ENCODE results near the gene GSK3A.

Gene GSK3A

GRCh38 chr19:42255766-42256745 lies 13.7 kb upstream of the GSK3A start:
- TF ChIP-seq ZFP30 (CRISPR knock-in tag; IDR thresholded peaks at IDR 0.05) (no peak), ARNTL (CRISPR knock-in tag; IDR thresholded peaks at IDR 0.05; ENCODE audit: borderline replicate concordance, low read depth) (no peak), OSR1 (CRISPR knock-in tag; IDR thresholded peaks at IDR 0.05) (no peak), PATZ1 (CRISPR knock-in tag; IDR thresholded peaks at IDR 0.05; ENCODE audit: borderline replicate concordance) (peak; percentile 41; the same call in 1 of the 2 replicates), TOX (CRISPR knock-in tag; IDR thresholded peaks at IDR 0.05; ENCODE audit: borderline replicate concordance) (no peak), PPARA (CRISPR knock-in tag; IDR thresholded peaks at IDR 0.05; ENCODE audit: borderline replicate concordance) (no peak)
- TF ChIP-seq, protein P1, sequence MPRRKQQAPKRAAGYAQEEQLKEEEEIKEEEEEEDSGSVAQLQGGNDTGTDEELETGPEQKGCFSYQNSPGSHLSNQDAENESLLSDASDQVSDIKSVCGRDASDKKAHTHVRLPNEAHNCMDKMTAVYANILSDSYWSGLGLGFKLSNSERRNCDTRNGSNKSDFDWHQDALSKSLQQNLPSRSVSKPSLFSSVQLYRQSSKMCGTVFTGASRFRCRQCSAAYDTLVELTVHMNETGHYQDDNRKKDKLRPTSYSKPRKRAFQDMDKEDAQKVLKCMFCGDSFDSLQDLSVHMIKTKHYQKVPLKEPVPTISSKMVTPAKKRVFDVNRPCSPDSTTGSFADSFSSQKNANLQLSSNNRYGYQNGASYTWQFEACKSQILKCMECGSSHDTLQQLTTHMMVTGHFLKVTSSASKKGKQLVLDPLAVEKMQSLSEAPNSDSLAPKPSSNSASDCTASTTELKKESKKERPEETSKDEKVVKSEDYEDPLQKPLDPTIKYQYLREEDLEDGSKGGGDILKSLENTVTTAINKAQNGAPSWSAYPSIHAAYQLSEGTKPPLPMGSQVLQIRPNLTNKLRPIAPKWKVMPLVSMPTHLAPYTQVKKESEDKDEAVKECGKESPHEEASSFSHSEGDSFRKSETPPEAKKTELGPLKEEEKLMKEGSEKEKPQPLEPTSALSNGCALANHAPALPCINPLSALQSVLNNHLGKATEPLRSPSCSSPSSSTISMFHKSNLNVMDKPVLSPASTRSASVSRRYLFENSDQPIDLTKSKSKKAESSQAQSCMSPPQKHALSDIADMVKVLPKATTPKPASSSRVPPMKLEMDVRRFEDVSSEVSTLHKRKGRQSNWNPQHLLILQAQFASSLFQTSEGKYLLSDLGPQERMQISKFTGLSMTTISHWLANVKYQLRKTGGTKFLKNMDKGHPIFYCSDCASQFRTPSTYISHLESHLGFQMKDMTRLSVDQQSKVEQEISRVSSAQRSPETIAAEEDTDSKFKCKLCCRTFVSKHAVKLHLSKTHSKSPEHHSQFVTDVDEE (CRISPR knock-in tag; IDR thresholded peaks at IDR 0.05) = no peak
- TF ChIP-seq, protein P2, sequence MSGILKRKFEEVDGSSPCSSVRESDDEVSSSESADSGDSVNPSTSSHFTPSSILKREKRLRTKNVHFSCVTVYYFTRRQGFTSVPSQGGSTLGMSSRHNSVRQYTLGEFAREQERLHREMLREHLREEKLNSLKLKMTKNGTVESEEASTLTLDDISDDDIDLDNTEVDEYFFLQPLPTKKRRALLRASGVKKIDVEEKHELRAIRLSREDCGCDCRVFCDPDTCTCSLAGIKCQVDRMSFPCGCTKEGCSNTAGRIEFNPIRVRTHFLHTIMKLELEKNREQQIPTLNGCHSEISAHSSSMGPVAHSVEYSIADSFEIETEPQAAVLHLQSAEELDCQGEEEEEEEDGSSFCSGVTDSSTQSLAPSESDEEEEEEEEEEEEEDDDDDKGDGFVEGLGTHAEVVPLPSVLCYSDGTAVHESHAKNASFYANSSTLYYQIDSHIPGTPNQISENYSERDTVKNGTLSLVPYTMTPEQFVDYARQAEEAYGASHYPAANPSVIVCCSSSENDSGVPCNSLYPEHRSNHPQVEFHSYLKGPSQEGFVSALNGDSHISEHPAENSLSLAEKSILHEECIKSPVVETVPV (CRISPR knock-in tag; IDR thresholded peaks at IDR 0.05) = no peak
- peak; percentile 61 for ATAC-seq

- ATAC-seq = peak; percentile 66
- TF ChIP-seq, protein P2 (CRISPR knock-in tag; IDR thresholded peaks at IDR 0.05) = no peak
- TF ChIP-seq ZNF70 (CRISPR knock-in tag; IDR thresholded peaks at IDR 0.05) (peak; percentile 57; the same call in 1 of the 2 replicates), CREB5 (CRISPR knock-in tag; IDR thresholded peaks at IDR 0.05; ENCODE audit: low read depth) (no peak), ZFP3 (CRISPR knock-in tag; IDR thresholded peaks at IDR 0.05) (no peak), RARB (CRISPR knock-in tag; IDR thresholded peaks at IDR 0.05) (no peak), ZNF8 (CRISPR knock-in tag; IDR thresholded peaks at IDR 0.05) (no peak)
- TF ChIP-seq, protein P3, sequence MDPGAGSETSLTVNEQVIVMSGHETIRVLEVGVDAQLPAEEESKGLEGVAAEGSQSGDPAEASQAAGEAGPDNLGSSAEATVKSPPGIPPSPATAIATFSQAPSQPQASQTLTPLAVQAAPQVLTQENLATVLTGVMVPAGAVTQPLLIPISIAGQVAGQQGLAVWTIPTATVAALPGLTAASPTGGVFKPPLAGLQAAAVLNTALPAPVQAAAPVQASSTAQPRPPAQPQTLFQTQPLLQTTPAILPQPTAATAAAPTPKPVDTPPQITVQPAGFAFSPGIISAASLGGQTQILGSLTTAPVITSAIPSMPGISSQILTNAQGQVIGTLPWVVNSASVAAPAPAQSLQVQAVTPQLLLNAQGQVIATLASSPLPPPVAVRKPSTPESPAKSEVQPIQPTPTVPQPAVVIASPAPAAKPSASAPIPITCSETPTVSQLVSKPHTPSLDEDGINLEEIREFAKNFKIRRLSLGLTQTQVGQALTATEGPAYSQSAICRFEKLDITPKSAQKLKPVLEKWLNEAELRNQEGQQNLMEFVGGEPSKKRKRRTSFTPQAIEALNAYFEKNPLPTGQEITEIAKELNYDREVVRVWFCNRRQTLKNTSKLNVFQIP (CRISPR knock-in tag; IDR thresholded peaks at IDR 0.05; ENCODE audit: borderline replicate concordance, low read depth) = no peak
Measured at GRCh38 chr19:42254850-42255765, 12.7 kb upstream of the GSK3A start, which contains the start of gene ERF. TSS of gene ERF (minus strand) at chr19:42255128. CDS start at chr19:42254999, 129 bp downstream.
